ENCODE data around the gene STAT3. TPM values are rescaled to one million over a fixed set of nuclear protein-coding genes. Genes with fewer than 3 reads are reported as not detected.

The STAT3 gene
- total RNA-seq, 2 experiments from 2014 or later = 276 to 286 TPM

GRCh38 chr17:42333053-42333452 is 55.2 kb downstream of the STAT3 start:
- intact Hi-C loops (cut with micrococcal nuclease) = no loop called here
- Mint-ChIP-seq H3K4me1 (ENCODE audit: low read depth) (peaks cover 42% of the 10 kb centered on the region), H3K27me3 (no peaks in the 10 kb centered on the region), H3K9me3 (no peaks in the 10 kb centered on the region), H3K4me3 (peak overlapping the region; percentile 24), H3K27ac (peak overlapping the region; percentile 88), H3K36me3 (ENCODE audit: low read depth) (peaks cover 77% of the 10 kb centered on the region)
- ChIA-PET POLR2A (interaction anchor here (0.6 to 1.3 kb wide), 11 partner anchors 8 to 94 kb away, joined by 3 to 6 read pairs (median 3); partner anchors contain the start of gene STAT3), CTCF (interaction anchor here (0.6 to 30.6 kb wide), 5 partner anchors 9 to 273 kb away, joined by 3 to 968 read pairs (median 5); partner anchors contain the start of gene STAT3)
- DNase-seq = peak; percentile 75
- TF ChIP-seq CTCF (IDR thresholded peaks at IDR 0.05) = no peak
- ATAC-seq = peak; percentile 60

DNA sequence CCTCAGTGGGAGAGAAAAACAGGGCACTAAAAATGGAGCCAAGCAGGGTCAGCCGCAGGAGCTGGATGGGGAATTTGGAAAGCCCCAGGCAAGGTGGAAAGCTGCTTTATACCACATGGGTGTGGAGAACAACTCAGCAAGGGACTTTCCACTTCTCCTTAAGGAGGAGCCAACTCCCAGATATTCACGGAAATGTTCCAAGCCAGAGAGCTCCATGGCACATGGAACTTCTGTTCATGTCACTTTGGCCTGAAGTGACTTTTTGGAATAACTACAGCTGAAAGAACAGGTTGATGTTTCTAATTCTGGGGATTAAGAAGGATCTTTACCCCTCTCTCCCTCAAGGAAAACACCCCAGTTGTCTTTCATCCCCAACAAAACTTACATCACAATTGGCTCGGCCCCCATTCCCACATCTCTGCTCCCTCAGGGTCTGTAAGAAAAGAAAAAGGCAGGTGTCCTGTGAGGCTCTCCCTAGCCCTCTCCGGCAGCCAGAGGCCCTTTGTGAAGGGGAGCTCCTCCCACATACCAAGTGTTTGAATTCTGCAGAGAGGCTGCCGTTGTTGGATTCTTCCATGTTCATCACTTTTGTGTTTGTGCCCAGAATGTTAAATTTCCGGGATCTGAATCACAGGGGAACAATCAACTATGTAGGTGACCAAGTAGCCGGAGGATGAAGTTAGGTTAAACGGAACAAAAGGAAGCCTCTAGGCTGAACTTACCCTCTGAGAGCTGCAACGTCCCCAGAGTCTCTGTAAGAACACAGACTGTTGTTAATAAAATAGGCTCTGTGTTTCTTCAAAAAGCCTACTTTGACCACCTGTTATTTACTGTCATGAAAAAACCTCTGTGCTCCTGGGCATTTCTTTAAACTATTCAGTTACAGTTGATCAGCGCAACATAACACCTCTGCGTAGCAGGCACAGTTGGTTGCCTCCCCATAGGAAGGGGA is 58.9 kb downstream of the STAT3 start:
- no peak for ATAC-seq

DNA sequence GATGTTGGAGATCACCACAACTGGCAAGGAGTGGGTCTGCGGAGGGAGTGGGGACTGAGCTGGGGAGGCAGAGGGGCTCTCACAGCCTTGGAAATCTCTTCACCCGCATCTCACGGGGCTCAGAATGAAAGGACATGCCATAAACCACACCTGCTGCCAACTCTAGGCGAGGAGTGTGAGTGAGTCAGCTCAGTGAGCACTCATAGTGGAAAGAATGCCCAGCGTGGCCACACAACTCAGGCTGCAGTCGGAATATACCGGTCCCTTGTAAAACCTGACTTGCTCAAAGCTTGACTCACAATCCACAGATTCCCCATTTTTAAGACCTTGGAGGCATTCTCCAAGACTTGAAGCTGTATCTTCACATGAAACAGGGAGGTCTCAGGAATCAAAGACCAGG is 63.2 kb downstream of the STAT3 start:
- intact Hi-C loops (cut with micrococcal nuclease) = no loop called here
- H3K9me3 Mint-ChIP-seq = no peaks in the 10 kb centered on the region
- H3K36me3 Mint-ChIP-seq (ENCODE audit: low read depth) = peaks cover 72% of the 10 kb centered on the region
- peaks cover 39% of the 10 kb centered on the region for H3K4me1 Mint-ChIP-seq (ENCODE audit: low read depth)
- no peak for ATAC-seq
- TF ChIP-seq CTCF (IDR thresholded peaks at IDR 0.05) = no peak
- DNase-seq = no peak
- peak overlapping the region; percentile 30 for H3K27ac Mint-ChIP-seq
- POLR2A ChIA-PET = interaction anchor here (1.0 to 1.7 kb wide), 4 partner anchors 9 to 78 kb away, joined by 3 to 7 read pairs (median 3); no protein-coding TSS in a partner anchor
- H3K27me3 Mint-ChIP-seq = no peaks in the 10 kb centered on the region
- H3K4me3 Mint-ChIP-seq = no peak overlapping the region
- CTCF ChIA-PET = interaction anchor here (0.7 to 30.6 kb wide), 4 partner anchors 10 to 75 kb away, joined by 3 to 968 read pairs (median 10); partner anchors contain the start of gene STAT3

More for the DNA sequence above, 58.9 kb downstream of the STAT3 start:
- Mint-ChIP-seq H3K9me3 (no peaks in the 10 kb centered on the region), H3K36me3 (ENCODE audit: low read depth) (peaks cover 67% of the 10 kb centered on the region), H3K4me3 (no peak overlapping the region), H3K27me3 (no peaks in the 10 kb centered on the region), H3K4me1 (ENCODE audit: low read depth) (peaks cover 19% of the 10 kb centered on the region), H3K27ac (peak overlapping the region; percentile 63)
- ChIA-PET CTCF (interaction anchor here (1.0 to 30.6 kb wide), 2 partner anchors 9 to 70 kb away, joined by 3 to 968 read pairs; partner anchors contain the start of gene STAT3), POLR2A (interaction anchor here (0.6 to 1.4 kb wide), 3 partner anchors 9 to 134 kb away, joined by 3 to 4 read pairs (median 3); no protein-coding TSS in a partner anchor)
- TF ChIP-seq CTCF (IDR thresholded peaks at IDR 0.05) = no peak
- intact Hi-C loops (cut with micrococcal nuclease) = no loop called here
- DNase-seq = no peak

- Mint-ChIP-seq H3K27me3 (no peaks in the 10 kb centered on the region), H3K4me1 (ENCODE audit: low read depth) (peaks cover 49% of the 10 kb centered on the region), H3K9me3 (no peaks in the 10 kb centered on the region), H3K4me3 (no peak overlapping the region), H3K27ac (peak overlapping the region; percentile 85), H3K36me3 (ENCODE audit: low read depth) (peaks cover 71% of the 10 kb centered on the region)
- CTCF ChIA-PET = interaction anchor here (0.7 to 30.6 kb wide), 17 partner anchors 9 to 204 kb away, joined by 3 to 968 read pairs (median 6); partner anchors contain the start of genes CAVIN1 and STAT3
- DNase-seq = no peak
- TF ChIP-seq CTCF (IDR thresholded peaks at IDR 0.05) = no peak
- intact Hi-C loops (cut with micrococcal nuclease) = loop anchor here (2.0 to 5.0 kb wide), 3 partner anchors 64 to 204 kb away; partner anchors contain the start of gene STAT3
- POLR2A ChIA-PET = interaction anchor here (1.0 to 4.7 kb wide), 5 partner anchors 12 to 82 kb away, joined by 3 to 30 read pairs (median 4); no protein-coding TSS in a partner anchor
- ATAC-seq = no peak
Observed at GRCh38 chr17:42323268-42323773, 64.9 kb downstream of the STAT3 start.

Measured in activated CD8-positive, alpha-beta T cell treated with anti-CD3 and anti-CD28 coated beads for 36 hours (primary cell).